Subcutaneous abdominal adipose tissue (tissue), 5 donors: ENCODE measurements around the gene FGF5.
A peak's percentile ranks its signal among the peaks of the same experiment; 100 is the strongest.

Experiments used
- H3K27ac ChIP-seq: one replicate; pipeline ENCODE4 v1.7.0; 2013; ENCODE audit warnings: low read depth, mild to moderate bottlenecking, inconsistent platforms, low read length, moderate library complexity
- H3K27me3 ChIP-seq, 5 donors: one replicate each; pipeline ENCODE4 v1.7.0; 2013; ENCODE audit warnings: low read length in 5 of 5, inconsistent platforms in 1 of 5; ENCODE audit not compliant: control insufficient read depth in 5 of 5, insufficient read depth in 4 of 5
- H3K36me3 ChIP-seq, 5 donors: one replicate each; pipeline ENCODE4 v1.7.0; 2013; ENCODE audit warnings: low read length in 5 of 5; ENCODE audit not compliant: control insufficient read depth in 5 of 5, insufficient read depth in 5 of 5
- H3K4me1 ChIP-seq, 5 donors: one replicate each; pipeline ENCODE4 v1.7.0; 2013; ENCODE audit warnings: low read length in 5 of 5, mild to moderate bottlenecking in 3 of 5, moderate library complexity in 1 of 5; ENCODE audit not compliant: control insufficient read depth in 5 of 5, insufficient read depth in 5 of 5
- H3K4me3 ChIP-seq, 5 donors: one replicate each; pipeline ENCODE4 v1.7.0; 2013; ENCODE audit warnings: low read length in 5 of 5, low read depth in 1 of 5
- H3K9ac ChIP-seq, 5 donors: one replicate each; pipeline ENCODE4 v1.7.0; 2013; ENCODE audit warnings: low read length in 5 of 5, mild to moderate bottlenecking in 4 of 5, moderate library complexity in 3 of 5
- H3K9me3 ChIP-seq, 5 donors: one replicate each; pipeline ENCODE4 v1.7.0; 2013; ENCODE audit warnings: low read length in 5 of 5; ENCODE audit not compliant: control insufficient read depth in 5 of 5
- donor health status: healthy.
- donor health status: healthy.
- donor health status: healthy.
- donor health status: healthy.
- donor health status: healthy.

Gene FGF5

DNA sequence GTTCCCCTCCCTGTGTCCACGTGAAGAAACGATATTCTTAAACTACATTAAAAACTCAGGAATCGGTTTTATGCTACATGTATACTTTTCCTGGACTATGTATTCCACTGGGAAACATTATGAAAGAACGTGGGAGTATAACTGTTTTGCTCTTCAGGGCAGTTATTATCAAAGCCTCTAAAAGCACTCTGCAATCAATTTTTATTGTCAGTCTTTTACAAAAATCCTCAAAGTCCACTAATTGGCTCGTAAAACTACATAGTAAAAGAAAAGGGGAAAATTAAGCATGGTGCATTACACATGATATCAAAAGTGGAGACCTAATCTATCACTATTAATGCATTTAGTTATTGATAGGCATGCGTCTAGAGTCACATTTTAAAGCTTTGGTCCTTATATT lies 57.7 kb downstream of the FGF5 start:
- no peak overlapping the region for H3K27ac ChIP-seq
- H3K9ac ChIP-seq, result no peak overlapping the region
- H3K9me3 ChIP-seq, result no peaks in the 10 kb centered on the region
- no peaks in the 10 kb centered on the region for H3K36me3 ChIP-seq
- H3K27me3 ChIP-seq, result peaks cover 0 to 5% (median 0%) of the 10 kb centered on the region in 5 donors
- no peaks in the 10 kb centered on the region for H3K4me1 ChIP-seq
- H3K4me3 ChIP-seq, result no peak overlapping the region

DNA sequence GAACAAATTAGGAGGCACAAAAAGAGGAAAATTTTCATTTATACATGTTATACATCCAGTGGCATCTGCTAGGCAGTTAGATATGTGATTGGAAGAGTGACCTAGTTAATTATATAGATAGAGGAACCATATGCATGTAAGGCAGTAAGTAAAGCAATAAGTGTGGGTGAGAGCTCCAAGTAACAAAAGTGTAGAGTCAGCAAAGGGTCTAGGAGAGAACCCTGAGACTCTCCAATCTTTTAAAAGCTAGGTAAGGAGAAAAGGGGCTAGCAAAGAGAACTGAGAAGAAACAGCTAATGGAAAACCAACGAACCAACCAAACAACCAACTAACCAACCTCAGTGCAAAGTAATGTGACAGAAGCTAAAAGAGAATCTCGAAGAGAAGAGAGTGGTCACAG lies 65.2 kb downstream of the FGF5 start:
- H3K4me1 ChIP-seq, result peaks cover 0 to 19% (median 14%) of the 10 kb centered on the region in 5 donors
- H3K9me3 ChIP-seq, result no peaks in the 10 kb centered on the region
- H3K9ac ChIP-seq, result no peak overlapping the region
- H3K36me3 ChIP-seq, result no peaks in the 10 kb centered on the region
- H3K4me3 ChIP-seq, result no peak overlapping the region
- peaks cover 0 to 8% (median 0%) of the 10 kb centered on the region in 5 donors for H3K27me3 ChIP-seq
- no peak overlapping the region for H3K27ac ChIP-seq

DNA sequence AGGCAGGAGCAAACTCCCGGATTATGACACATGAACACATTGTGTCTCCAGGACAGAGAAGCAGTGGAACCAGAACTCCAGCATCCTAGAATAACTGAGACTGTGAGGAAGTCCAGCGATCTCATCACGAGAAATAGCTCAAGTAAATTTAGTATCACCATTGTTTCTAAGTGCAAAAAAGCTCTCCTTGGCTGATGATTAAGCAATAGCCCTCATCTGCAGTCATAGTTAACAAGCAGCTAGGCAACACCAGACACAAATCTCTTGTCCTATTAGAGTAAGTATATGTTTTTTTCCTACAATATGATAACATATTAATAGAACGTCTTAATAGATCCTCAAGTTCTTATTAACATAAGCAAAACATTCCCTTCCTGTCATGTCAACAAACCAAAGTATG lies 66.7 kb downstream of the FGF5 start:
- Histone ChIP-seq H3K36me3 (no peaks in the 10 kb centered on the region), H3K9ac (no peak overlapping the region), H3K4me1 (peaks cover 0 to 19% (median 14%) of the 10 kb centered on the region in 5 donors), H3K4me3 (no peak overlapping the region), H3K27ac (no peak overlapping the region), H3K9me3 (no peaks in the 10 kb centered on the region), H3K27me3 (peaks cover 0 to 5% (median 0%) of the 10 kb centered on the region in 5 donors)

DNA sequence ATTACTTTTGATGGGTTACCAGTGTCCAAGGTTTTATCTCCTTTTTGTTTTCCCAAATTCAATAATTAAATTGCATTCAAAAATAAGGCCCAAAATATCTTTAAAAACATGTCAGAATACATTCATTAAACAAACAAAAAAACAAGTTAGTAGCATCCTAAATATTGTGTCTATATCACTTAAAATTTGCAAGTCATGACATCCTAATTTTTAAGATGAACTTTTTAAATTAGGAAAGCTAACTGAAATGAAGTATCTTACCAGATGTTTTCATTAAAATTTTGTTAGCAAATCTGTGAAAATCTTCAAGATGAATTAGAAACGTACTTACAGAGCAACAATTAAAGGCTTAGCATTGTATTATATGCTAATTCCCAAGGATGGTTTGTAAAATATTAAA lies 68.1 kb downstream of the FGF5 start:
- no peak overlapping the region for H3K4me3 ChIP-seq
- H3K36me3 ChIP-seq, result no peaks in the 10 kb centered on the region
- no peak overlapping the region for H3K27ac ChIP-seq
- no peak overlapping the region for H3K9ac ChIP-seq
- no peaks in the 10 kb centered on the region for H3K9me3 ChIP-seq
- peaks cover 0 to 19% (median 14%) of the 10 kb centered on the region in 5 donors for H3K4me1 ChIP-seq
- H3K27me3 ChIP-seq, result peaks cover 0 to 3% (median 0%) of the 10 kb centered on the region in 5 donors

DNA sequence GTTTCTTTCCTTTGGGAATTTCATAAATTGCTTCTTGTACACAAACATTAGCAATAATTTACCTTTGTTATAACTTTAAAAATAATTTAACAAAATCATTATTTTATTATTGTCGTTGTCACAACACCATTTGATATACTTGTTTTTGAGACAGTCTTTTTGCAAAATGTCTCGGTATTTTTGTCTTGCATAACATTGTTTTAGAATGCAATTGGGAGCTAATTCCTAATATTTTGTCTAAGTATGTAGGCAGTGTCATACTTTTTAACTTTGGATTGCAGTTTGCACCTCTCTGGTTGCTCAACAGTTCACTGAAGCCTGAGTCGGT lies 68.7 kb downstream of the FGF5 start:
- Histone ChIP-seq H3K4me3 (peak overlapping the region; percentile 74 to 94 (median 91)), H3K9ac (peak overlapping the region in 2 of 5 donors; percentile 36 to 62), H3K27ac (no peak overlapping the region), H3K27me3 (peaks cover 0 to 3% (median 0%) of the 10 kb centered on the region in 5 donors), H3K36me3 (no peaks in the 10 kb centered on the region), H3K4me1 (peaks cover 0 to 19% (median 14%) of the 10 kb centered on the region in 5 donors), H3K9me3 (no peaks in the 10 kb centered on the region)

DNA sequence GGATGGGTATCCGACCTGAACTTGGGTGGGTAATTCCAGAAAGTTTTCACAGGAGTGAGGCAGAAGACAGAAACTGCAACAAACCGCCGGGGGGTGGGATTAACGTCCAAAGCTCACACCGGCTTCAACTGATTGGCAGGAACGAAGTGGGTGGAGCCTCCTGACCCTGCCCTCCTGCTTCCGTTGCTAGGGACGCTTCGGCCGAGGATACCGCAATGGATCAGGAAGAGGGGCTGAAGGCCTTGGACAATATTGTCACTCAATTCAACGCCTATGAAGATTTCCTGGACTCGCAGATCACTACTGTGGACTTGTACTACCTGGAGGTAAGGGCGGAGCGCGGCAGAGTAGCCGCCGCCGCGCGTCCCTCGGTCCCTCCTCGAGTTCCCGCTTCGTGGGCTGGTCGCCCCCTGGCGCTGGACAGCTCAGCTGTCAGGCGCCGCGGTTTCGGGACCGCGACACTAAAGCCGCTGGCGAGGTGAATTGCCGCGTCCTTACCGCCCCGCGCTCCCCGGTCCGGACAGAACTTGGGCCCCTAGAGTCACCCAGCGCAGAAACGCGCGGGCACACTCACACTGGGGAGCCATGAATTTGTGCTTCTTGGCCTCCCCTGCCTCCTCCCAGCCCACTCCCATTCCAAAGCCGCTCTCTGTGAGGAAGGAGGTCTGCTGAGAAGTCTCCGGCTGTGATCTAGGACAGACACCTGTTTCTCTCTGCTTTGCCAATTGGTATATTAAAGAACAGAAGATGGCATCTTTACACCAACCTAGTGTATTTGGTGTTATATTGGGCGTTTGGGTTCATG lies 69.3 kb downstream of the FGF5 start, which contains the start of gene CFAP299:
Gene CFAP299 (plus strand): TSS at position 177 of the 805 bp plus-strand sequence.
- H3K9ac ChIP-seq, result peak within 1 kb of the TSS in 4 of 5 donors; percentile 24 to 72 (median 34)
- H3K36me3 ChIP-seq, result no peaks in the 10 kb centered on the region
- peak within 1 kb of the TSS; percentile 74 to 94 (median 91) for H3K4me3 ChIP-seq
- peaks cover 0 to 19% (median 14%) of the 10 kb centered on the region in 5 donors for H3K4me1 ChIP-seq
- no peak within 1 kb of the TSS for H3K27ac ChIP-seq
- no peaks in the 10 kb centered on the region for H3K9me3 ChIP-seq
- H3K27me3 ChIP-seq, result peaks cover 0 to 3% (median 0%) of the 10 kb centered on the region in 5 donors

DNA sequence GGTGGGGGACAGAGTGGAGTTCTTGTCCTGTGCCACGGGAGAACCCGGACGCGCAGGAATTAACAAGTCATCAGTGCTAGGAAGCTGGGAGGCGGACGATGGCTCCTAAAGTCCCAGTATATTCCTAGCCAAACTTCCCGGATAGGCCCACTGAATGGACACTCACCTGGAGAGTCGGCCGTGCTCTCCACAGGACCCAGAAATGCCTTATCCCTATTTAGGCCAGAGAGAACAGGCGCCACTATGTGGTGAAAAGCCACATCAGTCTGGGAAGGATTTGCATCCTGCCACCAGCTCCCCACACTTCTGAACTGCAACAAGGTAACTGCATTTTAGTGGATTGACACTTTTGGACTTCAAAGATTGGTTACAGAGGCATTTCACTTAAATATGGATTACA lies 70.1 kb downstream of the FGF5 start:
- H3K27ac ChIP-seq, result no peak overlapping the region
- no peaks in the 10 kb centered on the region for H3K9me3 ChIP-seq
- H3K9ac ChIP-seq, result peak overlapping the region in 2 of 5 donors; percentile 36 to 72
- H3K36me3 ChIP-seq, result no peaks in the 10 kb centered on the region
- H3K27me3 ChIP-seq, result peaks cover 0 to 3% (median 0%) of the 10 kb centered on the region in 5 donors
- H3K4me3 ChIP-seq, result peak overlapping the region in 4 of 5 donors; percentile 77 to 94 (median 85)
- peaks cover 0 to 19% (median 14%) of the 10 kb centered on the region in 5 donors for H3K4me1 ChIP-seq

DNA sequence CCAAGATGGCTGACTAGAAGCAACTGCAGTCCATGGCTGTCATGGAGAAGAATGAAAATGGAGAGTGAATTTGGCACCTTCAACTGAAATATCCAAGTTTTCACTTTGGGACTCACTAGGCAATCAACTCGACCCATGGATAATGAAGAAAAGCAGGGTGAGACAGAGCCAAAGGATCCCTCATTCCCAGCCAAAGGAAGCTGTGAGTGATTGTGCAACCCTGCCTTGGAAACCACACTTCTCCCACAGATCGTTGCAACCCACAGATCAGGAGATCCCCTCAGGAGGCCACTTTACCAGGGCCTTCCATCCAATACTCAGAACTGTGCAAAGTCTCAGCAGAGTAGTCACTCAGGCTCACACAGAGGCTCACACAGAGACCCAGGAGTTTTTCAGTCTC lies 73.6 kb downstream of the FGF5 start:
- Histone ChIP-seq H3K9ac (no peak overlapping the region), H3K36me3 (no peaks in the 10 kb centered on the region), H3K4me1 (peaks cover 0 to 16% (median 14%) of the 10 kb centered on the region in 5 donors), H3K27ac (no peak overlapping the region), H3K9me3 (peaks cover 0 to 8% (median 3%) of the 10 kb centered on the region in 5 donors), H3K27me3 (no peaks in the 10 kb centered on the region), H3K4me3 (no peak overlapping the region)
